ACC112 (cell line): Measurements from ENCODE around the gene TEDC1.
A peak's percentile ranks its signal among the peaks of the same experiment; 100 is the strongest.

Experiments
- H2AFZ ChIP-seq: fragments of 200-600 bp; sonication (generic); one replicate; pipeline ENCODE4 v1.6.0; 2017; ENCODE audit warnings: antibody characterized with exemption, low read length; ENCODE audit not compliant: unreplicated experiment
- H3K27ac ChIP-seq: fragments of 200-600 bp; sonication (generic); 2 replicates; pipeline ENCODE4 v1.5.1; 2014; ENCODE audit warnings: low read depth, mild to moderate bottlenecking, antibody characterized with exemption, low read length, moderate library complexity
- H3K27me3 ChIP-seq: fragments of 200-600 bp; sonication (generic); 2 replicates; pipeline ENCODE4 v1.6.1; 2014; ENCODE audit warnings: mild to moderate bottlenecking, antibody characterized with exemption, low read length, moderate library complexity, mixed read lengths; ENCODE audit not compliant: insufficient read depth
- H3K36me3 ChIP-seq: fragments of 200-600 bp; sonication (generic); 2 replicates; pipeline ENCODE4 v1.6.1; 2016; ENCODE audit warnings: mild to moderate bottlenecking, antibody characterized with exemption, low read length, moderate library complexity, mixed read lengths; ENCODE audit not compliant: insufficient read depth
- H3K4me1 ChIP-seq: fragments of 200-600 bp; sonication (generic); one replicate; pipeline ENCODE4 v1.6.1; 2016; ENCODE audit warnings: low read length, mixed read lengths; ENCODE audit not compliant: insufficient read depth, unreplicated experiment, control insufficient read depth
- H3K4me3 ChIP-seq: fragments of 200-600 bp; sonication (generic); 2 replicates; pipeline ENCODE4 v1.5.1; 2014; ENCODE audit warnings: mild to moderate bottlenecking, low read depth, low read length
- H3K79me2 ChIP-seq: fragments of 200-600 bp; sonication (generic); one replicate; pipeline ENCODE4 v1.6.0; 2016; ENCODE audit warnings: low read length; ENCODE audit not compliant: control insufficient read depth, unreplicated experiment, insufficient read depth

Gene TEDC1

DNA sequence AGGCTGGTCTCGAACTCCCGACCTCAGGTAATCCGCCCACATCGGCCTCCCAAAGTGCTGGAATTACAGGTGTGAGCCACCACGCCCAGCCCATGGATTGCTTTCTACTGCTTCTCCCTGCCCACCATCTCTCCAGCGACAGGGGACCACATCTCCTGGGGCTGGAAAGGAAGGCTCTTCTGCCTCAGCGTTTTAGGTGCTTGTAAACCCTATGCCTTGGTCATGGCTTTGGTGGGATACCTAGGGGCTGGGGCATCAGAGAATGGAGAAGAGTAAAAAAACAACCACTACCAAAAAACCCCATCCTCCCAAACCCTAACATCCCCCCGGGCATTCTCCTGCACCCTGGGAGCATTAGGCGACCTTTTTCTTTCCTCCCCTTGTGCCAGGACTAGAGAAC, 34.3 kb downstream of the TEDC1 start:
- Histone ChIP-seq H3K4me3 (no peak overlapping the region), H2AFZ (no peak overlapping the region), H3K79me2 (no peaks in the 10 kb centered on the region), H3K36me3 (no peaks in the 10 kb centered on the region), H3K27ac (no peak overlapping the region), H3K27me3 (peaks cover 18% of the 10 kb centered on the region), H3K4me1 (peaks cover 4% of the 10 kb centered on the region)

GRCh38 chr14:105525861-105526775, 35.1 kb downstream of the TEDC1 start, which contains the start of gene TMEM121:
Gene TMEM121, plus strand, starts transcription at chr14:105526583. Its CDS starts 2,252 bp downstream, at chr14:105528835.
- no peak within 1 kb of the TSS for H3K27ac ChIP-seq

DNA sequence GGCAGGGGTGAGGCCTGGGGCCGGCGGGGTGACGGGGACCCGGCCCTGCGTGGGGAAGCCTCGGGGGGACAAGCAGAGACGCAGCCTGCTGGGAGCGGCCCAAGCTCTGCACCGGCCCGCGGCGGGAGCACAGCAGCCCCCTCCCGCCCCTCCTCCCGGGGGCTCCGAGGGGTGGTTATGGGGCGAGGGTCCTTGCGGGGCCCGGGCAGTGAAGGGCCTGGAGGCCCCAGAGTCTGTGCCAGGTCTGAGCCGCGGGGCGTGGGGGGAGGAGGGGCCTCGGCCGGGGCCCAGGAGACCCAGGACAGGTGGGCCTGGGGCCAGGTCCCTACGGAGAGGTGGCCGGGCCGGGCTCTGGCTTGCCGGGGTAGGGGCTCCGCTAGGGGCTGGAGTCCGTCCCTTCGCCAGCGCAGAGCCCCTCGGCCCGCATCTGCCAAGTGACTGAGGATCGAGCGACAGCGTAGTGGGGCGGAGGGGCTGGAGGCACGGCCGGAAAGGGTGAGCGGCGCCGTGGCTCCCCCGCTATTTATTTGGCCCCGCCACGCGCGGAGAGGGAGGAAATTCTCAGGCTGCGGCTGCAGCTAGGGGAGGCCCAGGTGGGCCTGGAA, 35.8 kb downstream of the TEDC1 start:
- Histone ChIP-seq H3K36me3 (no peaks in the 10 kb centered on the region), H3K79me2 (no peaks in the 10 kb centered on the region), H3K27me3 (peaks cover 16% of the 10 kb centered on the region; the same call in 1 of the 2 replicates), H3K4me1 (peaks cover 4% of the 10 kb centered on the region), H2AFZ (peak overlapping the region; percentile 10), H3K4me3 (peak overlapping the region; percentile 86), H3K27ac (no peak overlapping the region)

More at GRCh38 chr14:105525861-105526775, 35.1 kb downstream of the TEDC1 start, which contains the start of gene TMEM121:
- peaks cover 16% of the 10 kb centered on the region; the same call in 1 of the 2 replicates for H3K27me3 ChIP-seq
- no peaks in the 10 kb centered on the region for H3K36me3 ChIP-seq
- peaks cover 4% of the 10 kb centered on the region for H3K4me1 ChIP-seq
- no peaks in the 10 kb centered on the region for H3K79me2 ChIP-seq
- H3K4me3 ChIP-seq = peak within 1 kb of the TSS; percentile 86
- peak within 1 kb of the TSS; percentile 44 for H2AFZ ChIP-seq

DNA sequence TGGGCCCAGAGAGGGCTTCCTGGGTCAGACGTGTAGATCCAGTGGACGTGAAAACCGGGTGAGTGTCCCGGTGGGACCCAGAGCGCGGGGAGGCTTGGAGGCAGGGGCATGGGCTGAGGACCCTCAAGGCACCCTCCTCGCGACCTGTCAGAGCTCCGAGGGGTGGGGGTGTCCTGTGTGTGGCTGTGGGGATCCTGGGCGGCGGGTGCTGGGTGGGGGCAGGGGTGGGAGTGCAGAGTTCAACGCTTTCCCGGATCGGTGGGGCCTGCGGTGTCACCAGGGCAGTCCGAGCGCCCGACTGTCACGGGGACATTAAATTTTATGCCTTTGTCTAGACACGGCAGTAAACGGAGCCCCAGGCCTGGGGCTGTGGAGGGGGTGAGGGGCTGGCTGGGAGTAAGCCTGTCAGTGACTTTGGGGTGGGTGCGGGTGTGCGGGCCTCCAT, 36.4 kb downstream of the TEDC1 start:
- peak overlapping the region; percentile 86 for H3K4me3 ChIP-seq
- H3K27ac ChIP-seq = no peak overlapping the region
- H3K79me2 ChIP-seq = no peaks in the 10 kb centered on the region
- H3K27me3 ChIP-seq = peaks cover 16% of the 10 kb centered on the region; the same call in 1 of the 2 replicates
- peaks cover 4% of the 10 kb centered on the region for H3K4me1 ChIP-seq
- no peak overlapping the region for H2AFZ ChIP-seq
- no peaks in the 10 kb centered on the region for H3K36me3 ChIP-seq

DNA sequence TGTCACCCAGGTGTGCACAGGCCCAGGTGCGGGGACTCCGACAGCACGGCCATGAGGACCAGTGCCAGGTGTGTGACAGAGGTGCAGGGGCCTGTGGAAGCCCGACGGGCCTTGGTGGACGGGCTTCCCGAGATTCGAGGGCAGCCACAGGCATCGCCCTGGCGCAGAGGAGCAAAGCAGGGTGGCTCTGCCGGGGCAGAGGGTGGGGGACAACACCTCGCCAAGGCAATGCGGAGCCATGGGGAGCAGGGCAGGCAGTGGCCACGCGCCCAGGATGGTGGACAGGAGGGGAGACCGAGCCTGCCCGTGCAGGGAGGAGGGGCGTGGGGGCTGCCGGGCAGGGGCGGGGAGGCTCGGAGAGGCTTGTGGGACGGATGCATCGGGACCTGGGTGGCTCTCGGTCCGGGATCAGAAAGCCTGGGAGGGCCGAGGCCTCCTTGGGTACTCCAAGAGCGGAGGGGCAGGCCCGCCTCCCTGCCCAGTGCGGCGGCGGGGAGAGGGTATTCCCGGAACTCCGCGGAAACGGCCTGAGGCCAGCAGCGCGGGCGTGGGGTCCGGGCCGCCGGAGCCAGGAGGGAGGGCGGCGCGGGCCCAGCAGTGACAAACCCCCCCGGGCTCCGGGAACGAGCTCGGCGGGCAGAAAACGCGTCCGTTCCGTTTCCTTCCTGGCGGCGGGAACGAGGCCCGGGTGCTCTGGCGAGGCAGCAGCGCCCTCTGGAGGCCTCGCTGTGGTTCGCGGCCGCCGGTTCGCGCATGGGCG, 37.0 kb downstream of the TEDC1 start:
- Histone ChIP-seq H3K27me3 (peaks cover 16% of the 10 kb centered on the region; the same call in 1 of the 2 replicates), H3K79me2 (no peaks in the 10 kb centered on the region), H3K4me3 (peak overlapping the region; percentile 86), H3K36me3 (no peaks in the 10 kb centered on the region), H3K27ac (no peak overlapping the region), H3K4me1 (peaks cover 4% of the 10 kb centered on the region), H2AFZ (peak overlapping the region; percentile 87)

- Histone ChIP-seq H2AFZ (peak overlapping the region; percentile 93), H3K36me3 (no peaks in the 10 kb centered on the region), H3K27ac (no peak overlapping the region), H3K27me3 (peaks cover 16% of the 10 kb centered on the region; the same call in 1 of the 2 replicates), H3K4me1 (peaks cover 4% of the 10 kb centered on the region), H3K4me3 (peak overlapping the region; percentile 86), H3K79me2 (no peaks in the 10 kb centered on the region)
Measured at GRCh38 chr14:105528586-105529318, 37.7 kb downstream of the TEDC1 start.

- no peak overlapping the region for H3K27ac ChIP-seq
- no peaks in the 10 kb centered on the region for H3K79me2 ChIP-seq
- H2AFZ ChIP-seq = no peak overlapping the region
- H3K4me3 ChIP-seq = peak overlapping the region; percentile 86; the same call in 1 of the 2 replicates
- H3K27me3 ChIP-seq = peaks cover 15% of the 10 kb centered on the region; the same call in 1 of the 2 replicates
- H3K36me3 ChIP-seq = no peaks in the 10 kb centered on the region
- peaks cover 4% of the 10 kb centered on the region for H3K4me1 ChIP-seq
Measured at GRCh38 chr14:105529319-105529568, 38.2 kb downstream of the TEDC1 start.

GRCh38 chr14:105529569-105530284, 38.7 kb downstream of the TEDC1 start:
- Histone ChIP-seq H2AFZ (no peak overlapping the region), H3K79me2 (no peaks in the 10 kb centered on the region), H3K27ac (no peak overlapping the region), H3K36me3 (no peaks in the 10 kb centered on the region), H3K4me1 (peaks cover 4% of the 10 kb centered on the region), H3K4me3 (no peak overlapping the region), H3K27me3 (peaks cover 12% of the 10 kb centered on the region; the same call in 1 of the 2 replicates)

GRCh38 chr14:105530285-105531087, 39.4 kb downstream of the TEDC1 start:
- Histone ChIP-seq H3K27me3 (peaks cover 12% of the 10 kb centered on the region; the same call in 1 of the 2 replicates), H3K79me2 (no peaks in the 10 kb centered on the region), H3K4me3 (no peak overlapping the region), H2AFZ (no peak overlapping the region), H3K27ac (no peak overlapping the region), H3K4me1 (peaks cover 4% of the 10 kb centered on the region), H3K36me3 (no peaks in the 10 kb centered on the region)
